A549 treated with GW870086 at 1 μM for 4 hours (cell line): ENCODE data around the gene INO80B. TPM values are rescaled to one million over a fixed set of nuclear protein-coding genes. Genes with fewer than 3 reads are reported as not detected.

Experiments
- total RNA-seq: library from RNA; stranded (reverse); fragments of 200-300 nt; extraction: Qiagen RNA extraction; gene quantifications from 5 replicates; pipeline ENCODE4 v1.2.3, GENCODE V29; 2022; ENCODE audit warnings: low read depth

INO80B gene
- total RNA-seq = 35.2 to 52.1 TPM (median 48.0 TPM) in 5 replicates

GRCh38 chr2:74454654-74455511, at the start of gene INO80B:
TSS of gene INO80B (plus strand) at chr2:74455087. CDS start at chr2:74455117, 30 bp downstream.

GRCh38 chr2:74421221-74421870, 33.5 kb upstream of the INO80B start, which contains the start of the genes C2orf81 and WDR54:
TSS of gene C2orf81 (minus strand) at chr2:74421619. CDS start at chr2:74421560, 59 bp downstream.
TSS of gene WDR54 (plus strand) at chr2:74421730. CDS start at chr2:74422154, 424 bp downstream.

GRCh38 chr2:74441690-74442482, 13.0 kb upstream of the INO80B start, which contains the start of gene RTKN:
TSS of gene RTKN (minus strand) at chr2:74441937. CDS start at chr2:74441816, 121 bp downstream.

GRCh38 chr2:74458132-74458937, 3.4 kb downstream of the INO80B start, which contains the start of gene WBP1:
TSS of gene WBP1 (plus strand) at chr2:74458438. CDS start at chr2:74458603, 165 bp downstream.

GRCh38 chr2:74472086-74472944, 17.4 kb downstream of the INO80B start, which contains the start of gene MRPL53:
TSS of gene MRPL53 (minus strand) at chr2:74472680. CDS start at chr2:74472660, 20 bp downstream.

GRCh38 chr2:74482801-74483674, 28.2 kb downstream of the INO80B start, which contains the start of the genes CCDC142 and TTC31:
TSS of gene CCDC142 (minus strand) at chr2:74482998. CDS start at chr2:74482837, 161 bp downstream.
TSS of gene TTC31 (plus strand) at chr2:74483081. CDS start at chr2:74483096, 15 bp downstream.

GRCh38 chr2:74499267-74499939, 44.5 kb downstream of the INO80B start, which contains the start of gene LBX2:
TSS of gene LBX2 (minus strand) at chr2:74499603. CDS start at chr2:74499537, 66 bp downstream.

GRCh38 chr2:74507145-74507925, 52.4 kb downstream of the INO80B start, which contains the start of gene PCGF1:
TSS of gene PCGF1 (minus strand) at chr2:74507695. CDS start at chr2:74507668, 27 bp downstream.

Other genes starting within 250 kb of the INO80B start
- 0.11 to 0.47 TPM (median 0.20 TPM) in 5 replicates for gene SLC4A5, start 111.7 kb upstream of the INO80B start, total RNA-seq
- gene DCTN1, start 74.8 kb upstream of the INO80B start, total RNA-seq = 107 to 153 TPM (median 145 TPM) in 5 replicates
- gene C2orf81, start 33.5 kb upstream of the INO80B start, total RNA-seq = 2.2 to 4.1 TPM (median 3.2 TPM) in 5 replicates
- gene WDR54, start 33.4 kb upstream of the INO80B start, total RNA-seq = 77.2 to 90.3 TPM (median 87.1 TPM) in 5 replicates
- 18.8 to 25.6 TPM (median 24.2 TPM) in 5 replicates for gene RTKN, start 13.2 kb upstream of the INO80B start, total RNA-seq
- 46.5 to 84.4 TPM (median 78.3 TPM) in 5 replicates for gene WBP1, start 3.4 kb downstream of the INO80B start, total RNA-seq
- 42.0 to 54.4 TPM (median 51.5 TPM) in 5 replicates for gene MOGS, start 10.3 kb downstream of the INO80B start, total RNA-seq
- gene MRPL53, start 17.6 kb downstream of the INO80B start, total RNA-seq = 112 to 151 TPM (median 135 TPM) in 5 replicates
- gene CCDC142, start 27.9 kb downstream of the INO80B start, total RNA-seq = 11.7 to 14.4 TPM (median 13.1 TPM) in 5 replicates
- 13.3 to 18.3 TPM (median 16.5 TPM) in 5 replicates for gene TTC31, start 28.0 kb downstream of the INO80B start, total RNA-seq
- gene LBX2, start 44.5 kb downstream of the INO80B start, total RNA-seq = 1.8 to 4.3 TPM (median 3.0 TPM) in 5 replicates
- gene PCGF1, start 52.6 kb downstream of the INO80B start, total RNA-seq = 29.9 to 37.9 TPM (median 34.5 TPM) in 5 replicates
- gene TLX2, start 59.4 kb downstream of the INO80B start, total RNA-seq = 0.19 to 0.36 TPM (median 0.28 TPM) in 5 replicates
- gene DQX1, start 71.1 kb downstream of the INO80B start, total RNA-seq = 0.05 to 0.42 TPM (median 0.08 TPM) in 4 of 5 replicates, not detected in the other
- gene AUP1, start 74.6 kb downstream of the INO80B start, total RNA-seq = 191 to 256 TPM (median 237 TPM) in 5 replicates
- gene HTRA2, start 74.8 kb downstream of the INO80B start, total RNA-seq = 31.9 to 41.6 TPM (median 37.7 TPM) in 5 replicates
- 0.21 to 0.64 TPM (median 0.37 TPM) in 5 replicates for gene LOXL3, start 98.9 kb downstream of the INO80B start, total RNA-seq
- 3.6 to 5.5 TPM (median 4.1 TPM) in 5 replicates for gene DOK1, start 99.6 kb downstream of the INO80B start, total RNA-seq
- gene M1AP, start 193.2 kb downstream of the INO80B start, total RNA-seq = not detected in 5 replicates
- gene SEMA4F, start 199.2 kb downstream of the INO80B start, total RNA-seq = 8.1 to 12.2 TPM (median 10.4 TPM) in 5 replicates